Gastroesophageal sphincter (tissue), 3 donors: Measurements from ENCODE around the gene CAND1.

Source experiments
- EP300 ChIP-seq: sonication (generic); formaldehyde crosslinking; IDR thresholded peaks from one replicate; pipeline ENCODE4 v1.6.1; 2017; ENCODE audit warnings: antibody characterized with exemption, mild to moderate bottlenecking
- POLR2A ChIP-seq, 2 donors: fragments of 450-650 bp; IDR thresholded peaks; one replicate each; pipeline ENCODE4 v1.6.1; 2017; ENCODE audit warnings: antibody characterized with exemption in 2 of 2, mild to moderate bottlenecking in 2 of 2, moderate library complexity in 1 of 2
- POLR2AphosphoS5 ChIP-seq: sonication (generic); formaldehyde crosslinking; IDR thresholded peaks from one replicate; pipeline ENCODE4 v1.6.1; 2017; ENCODE audit warnings: antibody characterized with exemption
- TF ChIP-seq, protein P1 (sequence below), 4 experiments: fragments of 200-600 bp in 2 of 4; fragments of 450-650 bp in 2 of 4; sonication (generic) in 1 of 4; IDR thresholded peaks; one replicate each; pipeline ENCODE4 v1.5.1; 2017 to 2019; ENCODE audit warnings: antibody characterized with exemption in 4 of 4, mild to moderate bottlenecking in 2 of 4, moderate library complexity in 2 of 4

DNA sequence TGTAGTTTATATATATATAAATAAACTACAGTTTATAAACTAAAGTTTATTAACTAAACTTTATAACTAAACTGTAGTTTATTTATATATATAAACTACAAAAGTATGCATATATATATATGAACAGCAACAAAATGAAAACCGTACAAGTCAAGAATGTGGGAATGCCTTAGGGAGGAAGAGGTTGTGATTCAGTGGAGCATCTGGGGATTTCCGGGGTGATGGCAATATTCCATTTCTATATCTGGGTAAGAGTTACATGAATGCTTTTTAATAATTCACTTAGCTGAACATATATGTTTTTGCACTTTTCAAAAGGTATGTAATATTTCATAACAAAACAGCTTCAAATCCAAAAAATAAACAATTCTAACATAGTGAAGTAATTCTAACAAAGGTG lies 30.1 kb upstream of the CAND1 start:
- no peak for TF ChIP-seq EP300
- TF ChIP-seq, protein P1, sequence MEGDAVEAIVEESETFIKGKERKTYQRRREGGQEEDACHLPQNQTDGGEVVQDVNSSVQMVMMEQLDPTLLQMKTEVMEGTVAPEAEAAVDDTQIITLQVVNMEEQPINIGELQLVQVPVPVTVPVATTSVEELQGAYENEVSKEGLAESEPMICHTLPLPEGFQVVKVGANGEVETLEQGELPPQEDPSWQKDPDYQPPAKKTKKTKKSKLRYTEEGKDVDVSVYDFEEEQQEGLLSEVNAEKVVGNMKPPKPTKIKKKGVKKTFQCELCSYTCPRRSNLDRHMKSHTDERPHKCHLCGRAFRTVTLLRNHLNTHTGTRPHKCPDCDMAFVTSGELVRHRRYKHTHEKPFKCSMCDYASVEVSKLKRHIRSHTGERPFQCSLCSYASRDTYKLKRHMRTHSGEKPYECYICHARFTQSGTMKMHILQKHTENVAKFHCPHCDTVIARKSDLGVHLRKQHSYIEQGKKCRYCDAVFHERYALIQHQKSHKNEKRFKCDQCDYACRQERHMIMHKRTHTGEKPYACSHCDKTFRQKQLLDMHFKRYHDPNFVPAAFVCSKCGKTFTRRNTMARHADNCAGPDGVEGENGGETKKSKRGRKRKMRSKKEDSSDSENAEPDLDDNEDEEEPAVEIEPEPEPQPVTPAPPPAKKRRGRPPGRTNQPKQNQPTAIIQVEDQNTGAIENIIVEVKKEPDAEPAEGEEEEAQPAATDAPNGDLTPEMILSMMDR (IDR thresholded peaks at IDR 0.05) = no peak
- no peak for TF ChIP-seq POLR2AphosphoS5
- TF ChIP-seq POLR2A (IDR thresholded peaks at IDR 0.05) = no peak
